ENCODE measurements around the gene GNG2.

GNG2 gene

DNA sequence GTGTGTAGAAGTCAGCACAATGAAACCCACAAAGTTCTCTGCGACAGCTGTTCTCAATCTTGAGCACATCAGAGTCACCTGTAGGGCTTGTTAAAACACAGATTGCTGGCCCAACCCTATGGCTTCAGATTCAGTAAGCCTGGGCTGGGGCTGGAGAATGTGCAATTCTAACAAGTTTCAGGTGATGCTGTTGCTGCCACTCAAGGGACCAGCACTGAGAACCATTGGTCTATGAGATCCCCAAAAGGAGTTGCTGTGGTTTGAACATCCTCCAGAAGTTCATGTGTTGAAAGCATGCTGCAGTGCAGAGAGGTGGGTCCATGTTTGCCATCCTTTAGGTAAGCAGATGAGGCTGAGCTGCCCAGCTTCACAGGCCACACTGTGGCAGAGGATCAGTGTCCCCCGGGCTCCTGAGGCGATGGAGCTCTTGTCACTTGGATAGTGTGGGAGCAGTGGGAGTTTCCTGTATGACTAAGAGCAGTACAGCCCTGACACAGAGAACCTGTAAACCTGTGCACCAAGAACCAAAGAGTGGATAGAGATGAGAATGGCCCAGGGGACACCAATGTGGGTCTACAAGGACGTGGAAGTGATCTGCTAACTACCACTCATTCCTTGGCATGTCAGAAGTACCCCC, 120.9 kb downstream of the GNG2 start:
- TF ChIP-seq ZNF626 (tag by site-specific recombination; IDR thresholded peaks at IDR 0.05) (no peak), SP2 (tag by site-specific recombination; IDR thresholded peaks at IDR 0.05) (no peak), ZNF654 (tag by site-specific recombination; IDR thresholded peaks at IDR 0.05; ENCODE audit: low read depth) (no peak), SP3 (tag by site-specific recombination; IDR thresholded peaks at IDR 0.05) (no peak), ZSCAN16 (tag by site-specific recombination; IDR thresholded peaks at IDR 0.05) (no peak), ZNF624 (tag by site-specific recombination; IDR thresholded peaks at IDR 0.05) (no peak), PRDM1 (tag by site-specific recombination; IDR thresholded peaks at IDR 0.05) (no peak), ZBTB17 (tag by site-specific recombination; IDR thresholded peaks at IDR 0.05) (no peak)
- TF ChIP-seq, protein P1, sequence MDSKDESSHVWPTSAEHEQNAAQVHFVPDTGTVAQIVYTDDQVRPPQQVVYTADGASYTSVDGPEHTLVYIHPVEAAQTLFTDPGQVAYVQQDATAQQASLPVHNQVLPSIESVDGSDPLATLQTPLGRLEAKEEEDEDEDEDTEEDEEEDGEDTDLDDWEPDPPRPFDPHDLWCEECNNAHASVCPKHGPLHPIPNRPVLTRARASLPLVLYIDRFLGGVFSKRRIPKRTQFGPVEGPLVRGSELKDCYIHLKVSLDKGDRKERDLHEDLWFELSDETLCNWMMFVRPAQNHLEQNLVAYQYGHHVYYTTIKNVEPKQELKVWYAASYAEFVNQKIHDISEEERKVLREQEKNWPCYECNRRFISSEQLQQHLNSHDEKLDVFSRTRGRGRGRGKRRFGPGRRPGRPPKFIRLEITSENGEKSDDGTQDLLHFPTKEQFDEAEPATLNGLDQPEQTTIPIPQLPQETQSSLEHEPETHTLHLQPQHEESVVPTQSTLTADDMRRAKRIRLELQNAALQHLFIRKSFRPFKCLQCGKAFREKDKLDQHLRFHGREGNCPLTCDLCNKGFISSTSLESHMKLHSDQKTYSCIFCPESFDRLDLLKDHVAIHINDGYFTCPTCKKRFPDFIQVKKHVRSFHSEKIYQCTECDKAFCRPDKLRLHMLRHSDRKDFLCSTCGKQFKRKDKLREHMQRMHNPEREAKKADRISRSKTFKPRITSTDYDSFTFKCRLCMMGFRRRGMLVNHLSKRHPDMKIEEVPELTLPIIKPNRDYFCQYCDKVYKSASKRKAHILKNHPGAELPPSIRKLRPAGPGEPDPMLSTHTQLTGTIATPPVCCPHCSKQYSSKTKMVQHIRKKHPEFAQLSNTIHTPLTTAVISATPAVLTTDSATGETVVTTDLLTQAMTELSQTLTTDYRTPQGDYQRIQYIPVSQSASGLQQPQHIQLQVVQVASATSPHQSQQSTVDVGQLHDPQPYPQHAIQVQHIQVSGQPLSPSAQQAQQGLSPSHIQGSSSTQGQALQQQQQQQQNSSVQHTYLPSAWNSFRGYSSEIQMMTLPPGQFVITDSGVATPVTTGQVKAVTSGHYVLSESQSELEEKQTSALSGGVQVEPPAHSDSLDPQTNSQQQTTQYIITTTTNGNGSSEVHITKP (tag by site-specific recombination; IDR thresholded peaks at IDR 0.05), result no peak
- TF ChIP-seq, protein P2, sequence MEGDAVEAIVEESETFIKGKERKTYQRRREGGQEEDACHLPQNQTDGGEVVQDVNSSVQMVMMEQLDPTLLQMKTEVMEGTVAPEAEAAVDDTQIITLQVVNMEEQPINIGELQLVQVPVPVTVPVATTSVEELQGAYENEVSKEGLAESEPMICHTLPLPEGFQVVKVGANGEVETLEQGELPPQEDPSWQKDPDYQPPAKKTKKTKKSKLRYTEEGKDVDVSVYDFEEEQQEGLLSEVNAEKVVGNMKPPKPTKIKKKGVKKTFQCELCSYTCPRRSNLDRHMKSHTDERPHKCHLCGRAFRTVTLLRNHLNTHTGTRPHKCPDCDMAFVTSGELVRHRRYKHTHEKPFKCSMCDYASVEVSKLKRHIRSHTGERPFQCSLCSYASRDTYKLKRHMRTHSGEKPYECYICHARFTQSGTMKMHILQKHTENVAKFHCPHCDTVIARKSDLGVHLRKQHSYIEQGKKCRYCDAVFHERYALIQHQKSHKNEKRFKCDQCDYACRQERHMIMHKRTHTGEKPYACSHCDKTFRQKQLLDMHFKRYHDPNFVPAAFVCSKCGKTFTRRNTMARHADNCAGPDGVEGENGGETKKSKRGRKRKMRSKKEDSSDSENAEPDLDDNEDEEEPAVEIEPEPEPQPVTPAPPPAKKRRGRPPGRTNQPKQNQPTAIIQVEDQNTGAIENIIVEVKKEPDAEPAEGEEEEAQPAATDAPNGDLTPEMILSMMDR (tag by site-specific recombination; IDR thresholded peaks at IDR 0.05), result no peak
- no peaks in the 10 kb centered on the region for H3K9me3 ChIP-seq (ENCODE audit: control insufficient read depth, insufficient read depth, low read depth, low read length)
- H3K36me3 ChIP-seq (ENCODE audit: control insufficient read depth in 2 of 2, insufficient read depth in 1 of 2, low read length in 2 of 2), result no peaks in the 10 kb centered on the region
- no peaks in the 10 kb centered on the region for H3K4me1 ChIP-seq (ENCODE audit: control insufficient read depth, insufficient read depth, low read length)
- ChIA-PET POLR2A (no interaction called here), CTCF (interaction anchor here (0.7 to 2.0 kb wide), 5 partner anchors 10 to 205 kb away, joined by 3 to 6 read pairs (median 3); no protein-coding TSS in a partner anchor)
- H3K4me3 ChIP-seq (ENCODE audit: low read depth, low read length), result no peak overlapping the region
- H3K27ac ChIP-seq (ENCODE audit: extremely low read depth, low read depth, low read length), result no peak overlapping the region

DNA sequence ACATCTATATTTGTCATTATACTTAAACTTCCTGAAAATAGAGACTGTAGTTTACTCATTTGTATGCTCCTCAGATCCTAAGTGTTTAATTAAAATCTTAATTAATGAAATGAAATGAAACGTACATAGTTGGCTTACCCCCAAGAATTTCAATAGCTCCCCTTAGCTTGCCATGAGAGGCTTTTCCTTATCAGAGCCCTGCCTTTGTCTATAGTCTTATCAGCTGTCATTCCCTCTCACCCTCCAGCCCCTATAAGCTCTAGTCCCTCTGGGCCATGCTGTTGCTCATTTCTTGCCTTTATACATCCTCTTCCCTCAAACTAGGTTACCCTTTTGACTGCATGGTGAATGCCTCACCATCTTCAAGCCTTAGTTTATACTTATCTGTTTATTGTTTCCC, 127.8 kb downstream of the GNG2 start:
- CTCF ChIA-PET, result interaction anchor here (0.6 to 2.4 kb wide), 2 partner anchors 10 to 180 kb away, joined by 4 to 10 read pairs; no protein-coding TSS in a partner anchor

More for the DNA sequence above, 127.8 kb downstream of the GNG2 start:
- POLR2A ChIA-PET, result interaction anchor here (0.6 to 1.1 kb wide), 2 partner anchors 84 to 855 kb away, joined by 3 to 4 read pairs; no protein-coding TSS in a partner anchor
- no peaks in the 10 kb centered on the region for H3K9me3 ChIP-seq (ENCODE audit: control insufficient read depth, insufficient read depth, low read depth, low read length)
- H3K4me3 ChIP-seq (ENCODE audit: low read depth, low read length), result no peak overlapping the region
- H3K27ac ChIP-seq (ENCODE audit: extremely low read depth, low read depth, low read length), result 0 out of 2 replicates have a peak overlapping the region, but pooled peaks have one; percentile 70
- peaks cover 21 to 22% of the 10 kb centered on the region in 2 experiments for H3K36me3 ChIP-seq (ENCODE audit: control insufficient read depth in 2 of 2, insufficient read depth in 1 of 2, low read length in 2 of 2)
- H3K4me1 ChIP-seq (ENCODE audit: control insufficient read depth, insufficient read depth, low read length), result peaks cover 4% of the 10 kb centered on the region; the same call in 1 of the 2 replicates
- no peak for TF ChIP-seq ZNF157 (tag by site-specific recombination; IDR thresholded peaks at IDR 0.05)
- TF ChIP-seq, protein P3, sequence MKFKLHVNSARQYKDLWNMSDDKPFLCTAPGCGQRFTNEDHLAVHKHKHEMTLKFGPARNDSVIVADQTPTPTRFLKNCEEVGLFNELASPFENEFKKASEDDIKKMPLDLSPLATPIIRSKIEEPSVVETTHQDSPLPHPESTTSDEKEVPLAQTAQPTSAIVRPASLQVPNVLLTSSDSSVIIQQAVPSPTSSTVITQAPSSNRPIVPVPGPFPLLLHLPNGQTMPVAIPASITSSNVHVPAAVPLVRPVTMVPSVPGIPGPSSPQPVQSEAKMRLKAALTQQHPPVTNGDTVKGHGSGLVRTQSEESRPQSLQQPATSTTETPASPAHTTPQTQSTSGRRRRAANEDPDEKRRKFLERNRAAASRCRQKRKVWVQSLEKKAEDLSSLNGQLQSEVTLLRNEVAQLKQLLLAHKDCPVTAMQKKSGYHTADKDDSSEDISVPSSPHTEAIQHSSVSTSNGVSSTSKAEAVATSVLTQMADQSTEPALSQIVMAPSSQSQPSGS (tag by site-specific recombination; IDR thresholded peaks at IDR 0.05; ENCODE audit: low read depth), result no peak
- no peak for TF ChIP-seq SETDB1 (IDR thresholded peaks at IDR 0.05; ENCODE audit: insufficient read length, low read length)
- TF ChIP-seq ZNF223 (tag by site-specific recombination; IDR thresholded peaks at IDR 0.05), result no peak
- TF ChIP-seq ZNF416 (tag by site-specific recombination; IDR thresholded peaks at IDR 0.05), result no peak
- no peak for TF ChIP-seq ZFP69B (tag by site-specific recombination; IDR thresholded peaks at IDR 0.05)
- TF ChIP-seq ZNF274 (IDR thresholded peaks at IDR 0.05; ENCODE audit: low read length), result no peak
- no peak for TF ChIP-seq ZNF274 (tag by site-specific recombination; IDR thresholded peaks at IDR 0.05; ENCODE audit: borderline replicate concordance)
- no peak for TF ChIP-seq ZNF610 (tag by site-specific recombination; IDR thresholded peaks at IDR 0.05; ENCODE audit: borderline replicate concordance)
- TF ChIP-seq, protein P4, sequence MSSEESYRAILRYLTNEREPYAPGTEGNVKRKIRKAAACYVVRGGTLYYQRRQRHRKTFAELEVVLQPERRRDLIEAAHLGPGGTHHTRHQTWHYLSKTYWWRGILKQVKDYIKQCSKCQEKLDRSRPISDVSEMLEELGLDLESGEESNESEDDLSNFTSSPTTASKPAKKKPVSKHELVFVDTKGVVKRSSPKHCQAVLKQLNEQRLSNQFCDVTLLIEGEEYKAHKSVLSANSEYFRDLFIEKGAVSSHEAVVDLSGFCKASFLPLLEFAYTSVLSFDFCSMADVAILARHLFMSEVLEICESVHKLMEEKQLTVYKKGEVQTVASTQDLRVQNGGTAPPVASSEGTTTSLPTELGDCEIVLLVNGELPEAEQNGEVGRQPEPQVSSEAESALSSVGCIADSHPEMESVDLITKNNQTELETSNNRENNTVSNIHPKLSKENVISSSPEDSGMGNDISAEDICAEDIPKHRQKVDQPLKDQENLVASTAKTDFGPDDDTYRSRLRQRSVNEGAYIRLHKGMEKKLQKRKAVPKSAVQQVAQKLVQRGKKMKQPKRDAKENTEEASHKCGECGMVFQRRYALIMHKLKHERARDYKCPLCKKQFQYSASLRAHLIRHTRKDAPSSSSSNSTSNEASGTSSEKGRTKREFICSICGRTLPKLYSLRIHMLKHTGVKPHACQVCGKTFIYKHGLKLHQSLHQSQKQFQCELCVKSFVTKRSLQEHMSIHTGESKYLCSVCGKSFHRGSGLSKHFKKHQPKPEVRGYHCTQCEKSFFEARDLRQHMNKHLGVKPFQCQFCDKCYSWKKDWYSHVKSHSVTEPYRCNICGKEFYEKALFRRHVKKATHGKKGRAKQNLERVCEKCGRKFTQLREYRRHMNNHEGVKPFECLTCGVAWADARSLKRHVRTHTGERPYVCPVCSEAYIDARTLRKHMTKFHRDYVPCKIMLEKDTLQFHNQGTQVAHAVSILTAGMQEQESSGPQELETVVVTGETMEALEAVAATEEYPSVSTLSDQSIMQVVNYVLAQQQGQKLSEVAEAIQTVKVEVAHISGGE (tag by site-specific recombination; conservative IDR thresholded peaks at IDR 0.05; ENCODE audit: low read depth), result no peak
- TF ChIP-seq ZFP3 (tag by site-specific recombination; IDR thresholded peaks at IDR 0.05; ENCODE audit: low read depth), result no peak
- no peak for TF ChIP-seq ZNF776 (tag by site-specific recombination; IDR thresholded peaks at IDR 0.05; ENCODE audit: borderline replicate concordance)
- TF ChIP-seq ZSCAN30 (tag by site-specific recombination; IDR thresholded peaks at IDR 0.05), result no peak
- no peak for TF ChIP-seq ZNF501 (tag by site-specific recombination; IDR thresholded peaks at IDR 0.05)
- TF ChIP-seq ZNF664 (tag by site-specific recombination; IDR thresholded peaks at IDR 0.05), result no peak
